GM12864 (cell line): ENCODE results near the gene CD300LB.
"Not testable (repeated sequence)": the region's sequence is repeated elsewhere in the genome, so short reads cannot be mapped to it uniquely, and the experiment has no call there.

ENCODE experiments used
- DNase-seq: peaks from one replicate; pipeline ENCODE4 v3.0.0-alpha.2; 2011; ENCODE audit warnings: low read depth
- H3K4me3 ChIP-seq: 2 replicates; pipeline ENCODE4 v1.5.1; 2011; ENCODE audit warnings: mild to moderate bottlenecking, low read depth, low read length, control low read depth
- TF ChIP-seq, protein P1 (sequence below): IDR thresholded peaks from 2 replicates; pipeline ENCODE4 v1.5.1; 2011; ENCODE audit warnings: low read depth, mild to moderate bottlenecking, moderate library complexity, low read length, control low read depth, inconsistent platforms; ENCODE audit errors: missing control alignments

Gene CD300LB

DNA sequence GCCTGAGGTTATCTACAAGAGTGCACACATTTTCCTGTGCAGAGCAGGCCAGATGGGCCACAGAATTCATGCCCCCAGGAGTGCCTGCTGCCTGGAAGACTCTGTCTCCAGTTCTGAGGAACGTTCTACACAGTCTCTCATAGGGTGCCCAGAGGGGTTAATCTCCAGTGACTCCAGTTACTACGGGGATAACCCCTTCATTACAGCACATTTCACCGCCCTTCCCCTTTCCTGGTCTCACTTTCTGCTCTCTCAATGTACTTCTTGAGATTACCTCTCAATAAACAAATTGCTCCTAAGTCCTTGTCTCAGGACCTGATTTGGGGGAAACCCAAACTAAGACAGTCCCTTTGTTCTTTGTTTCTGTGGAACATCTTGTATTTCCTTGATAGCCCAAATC is 30.3 kb upstream of the CD300LB start:
- H3K4me3 ChIP-seq, result no peak overlapping the region
- TF ChIP-seq, protein P1, sequence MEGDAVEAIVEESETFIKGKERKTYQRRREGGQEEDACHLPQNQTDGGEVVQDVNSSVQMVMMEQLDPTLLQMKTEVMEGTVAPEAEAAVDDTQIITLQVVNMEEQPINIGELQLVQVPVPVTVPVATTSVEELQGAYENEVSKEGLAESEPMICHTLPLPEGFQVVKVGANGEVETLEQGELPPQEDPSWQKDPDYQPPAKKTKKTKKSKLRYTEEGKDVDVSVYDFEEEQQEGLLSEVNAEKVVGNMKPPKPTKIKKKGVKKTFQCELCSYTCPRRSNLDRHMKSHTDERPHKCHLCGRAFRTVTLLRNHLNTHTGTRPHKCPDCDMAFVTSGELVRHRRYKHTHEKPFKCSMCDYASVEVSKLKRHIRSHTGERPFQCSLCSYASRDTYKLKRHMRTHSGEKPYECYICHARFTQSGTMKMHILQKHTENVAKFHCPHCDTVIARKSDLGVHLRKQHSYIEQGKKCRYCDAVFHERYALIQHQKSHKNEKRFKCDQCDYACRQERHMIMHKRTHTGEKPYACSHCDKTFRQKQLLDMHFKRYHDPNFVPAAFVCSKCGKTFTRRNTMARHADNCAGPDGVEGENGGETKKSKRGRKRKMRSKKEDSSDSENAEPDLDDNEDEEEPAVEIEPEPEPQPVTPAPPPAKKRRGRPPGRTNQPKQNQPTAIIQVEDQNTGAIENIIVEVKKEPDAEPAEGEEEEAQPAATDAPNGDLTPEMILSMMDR, result no peak
- DNase-seq, result no peak

DNA sequence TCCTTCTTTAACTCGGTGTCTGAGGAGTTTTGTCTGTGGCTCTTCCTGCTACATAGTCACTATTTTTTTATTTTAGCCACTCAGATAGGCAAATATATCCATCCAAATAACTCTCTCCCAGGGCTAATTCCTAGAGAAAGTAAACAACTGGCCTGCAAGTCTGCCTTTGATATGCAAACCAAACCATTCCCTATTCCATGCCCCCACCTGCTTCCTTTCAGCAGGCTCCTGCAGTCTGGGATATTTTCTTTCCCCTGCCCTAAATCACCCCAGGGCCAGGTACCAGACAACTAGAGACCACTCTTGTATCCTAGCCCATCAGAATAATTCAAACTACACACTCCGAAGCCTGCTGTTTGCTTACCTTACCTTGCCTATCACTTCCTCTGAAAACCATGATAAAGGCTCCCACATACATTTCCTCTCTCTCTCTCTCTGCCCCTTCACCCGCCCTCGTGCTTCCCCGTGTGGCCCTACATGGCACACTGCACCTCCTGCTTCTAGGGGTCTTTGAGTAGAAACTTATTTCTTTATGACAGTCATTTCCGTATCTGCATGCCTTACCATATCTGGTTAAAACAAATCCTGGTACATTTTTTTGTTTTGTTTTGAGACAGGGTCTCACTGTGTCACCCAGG is 27.7 kb upstream of the CD300LB start:
- TF ChIP-seq, protein P1, result no peak

DNA sequence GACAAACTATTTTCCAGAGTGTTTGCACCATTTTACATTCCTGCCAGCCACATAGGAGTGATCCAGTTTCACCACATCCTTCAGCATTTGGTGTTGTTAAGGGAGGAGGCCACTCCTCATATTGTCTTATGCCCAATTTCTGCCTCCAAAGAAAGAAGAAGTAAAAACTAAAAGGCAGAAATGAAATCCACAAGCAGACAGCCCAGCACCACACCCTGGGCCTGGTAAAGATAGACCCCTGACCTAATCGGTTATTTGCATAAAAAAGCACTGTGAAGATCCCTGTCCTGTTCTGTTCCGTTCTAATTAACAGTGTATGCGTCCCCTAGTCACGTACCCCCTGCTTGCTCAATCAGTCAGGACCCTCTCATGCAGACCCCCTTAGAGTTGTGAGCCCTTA is 27.1 kb upstream of the CD300LB start:
- H3K4me3 ChIP-seq, DNase-seq: not testable (repeated sequence)

More for the DNA sequence above, 27.7 kb upstream of the CD300LB start:
- no peak overlapping the region for H3K4me3 ChIP-seq
- no peak for DNase-seq

DNA sequence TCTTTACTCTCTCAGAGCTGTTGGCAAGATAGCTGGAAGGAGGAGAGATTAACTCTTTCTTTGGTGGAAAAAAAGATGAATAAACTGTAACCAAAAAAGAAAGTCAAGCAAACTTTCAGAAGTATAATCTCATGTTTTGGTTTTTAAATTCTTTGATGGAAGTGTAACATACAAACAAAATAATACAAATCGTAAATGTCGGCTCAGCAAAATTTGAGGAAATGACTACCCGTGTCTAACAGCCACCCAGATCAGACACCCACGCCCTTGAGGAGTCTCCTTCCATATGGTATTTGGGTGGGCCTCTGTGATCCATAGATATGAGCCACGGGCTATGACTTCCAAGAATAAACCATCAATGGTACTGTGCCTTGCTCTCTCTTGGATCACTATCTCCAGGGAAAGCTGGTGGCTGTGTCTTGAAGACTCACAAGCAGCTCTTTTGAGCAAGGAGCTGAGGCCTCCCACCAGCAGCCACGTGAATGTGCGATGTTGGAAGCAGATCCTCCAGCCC is 24.2 kb upstream of the CD300LB start:
- H3K4me3 ChIP-seq, result no peak overlapping the region
- TF ChIP-seq, protein P1, result no peak
- no peak for DNase-seq

DNA sequence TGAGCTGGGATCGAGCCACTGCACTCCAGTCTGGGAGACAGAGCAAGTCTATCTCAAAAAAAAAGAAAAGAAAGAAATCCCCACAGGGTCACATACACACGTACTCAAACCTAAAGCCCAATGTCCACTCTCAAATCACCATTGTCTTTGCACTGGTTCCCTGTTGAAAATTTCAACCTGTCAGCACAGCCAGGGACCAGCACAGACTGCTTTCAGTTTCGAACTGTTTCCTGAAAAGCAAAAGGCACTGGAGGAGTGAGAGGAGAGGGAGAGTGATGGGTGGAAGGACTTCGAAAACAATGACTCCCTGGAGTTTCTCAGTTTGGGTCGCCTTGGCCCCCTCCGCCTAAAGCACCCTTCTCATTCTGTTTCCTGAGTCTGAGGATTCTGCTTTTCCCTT is 23.6 kb upstream of the CD300LB start:
- DNase-seq, result no peak

DNA sequence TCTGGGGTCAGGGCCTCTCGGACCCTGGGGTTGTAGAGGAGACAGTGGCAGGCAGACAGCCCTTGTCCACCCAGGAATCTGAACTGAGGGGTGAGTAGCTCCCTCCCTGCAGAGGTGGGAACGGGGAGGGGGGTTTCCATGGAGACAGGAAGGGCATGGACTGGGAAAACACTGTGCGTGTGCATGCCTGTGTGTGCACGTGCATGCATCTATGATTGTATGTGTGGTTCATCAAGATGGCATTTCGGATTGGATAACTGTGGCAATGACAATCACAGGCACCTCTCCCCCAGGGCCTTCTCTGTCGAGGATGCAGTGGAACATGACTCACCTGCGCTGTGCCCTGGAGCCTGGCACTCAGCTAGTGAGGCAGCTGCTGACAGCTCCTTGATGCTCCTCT is 20.8 kb upstream of the CD300LB start:
- no peak for DNase-seq
- no peak overlapping the region for H3K4me3 ChIP-seq
- TF ChIP-seq, protein P1, result no peak

More for the DNA sequence above, 23.6 kb upstream of the CD300LB start:
- TF ChIP-seq, protein P1, result no peak
- no peak overlapping the region for H3K4me3 ChIP-seq

DNA sequence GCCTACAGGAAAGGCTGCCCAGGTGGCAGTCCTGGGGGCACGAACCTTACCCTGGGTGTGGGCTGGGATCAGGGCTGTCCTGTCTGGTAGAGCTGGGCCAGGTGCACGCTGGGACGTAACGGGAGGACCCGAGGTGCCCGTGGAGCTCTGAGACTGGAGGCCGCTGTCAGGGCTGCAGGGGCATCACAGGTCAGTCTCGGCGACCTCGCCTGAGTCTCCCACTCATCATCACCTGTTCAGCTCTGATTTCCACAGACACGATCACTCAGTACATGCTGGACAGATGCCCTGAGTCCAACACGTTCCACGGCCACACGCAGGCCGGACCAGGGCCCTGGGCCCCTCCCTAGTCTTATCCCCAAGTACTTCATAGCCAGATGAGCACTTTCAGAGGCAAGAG is 19.3 kb upstream of the CD300LB start:
- TF ChIP-seq, protein P1, result no peak
- H3K4me3 ChIP-seq, result no peak overlapping the region
- no peak for DNase-seq
